HUES48 (cell line): Measurements from ENCODE around the gene SAMD4B.
"Not testable (repeated sequence)": the region's sequence is repeated elsewhere in the genome, so short reads cannot be mapped to it uniquely, and the experiment has no call there.

Experiments
- H3K27ac ChIP-seq: one replicate; pipeline ENCODE4 v1.7.0; 2013; ENCODE audit warnings: low read depth, low read length, inconsistent platforms
- H3K27me3 ChIP-seq: 2 replicates; pipeline ENCODE4 v1.6.1; 2013; ENCODE audit warnings: mild to moderate bottlenecking, low read length; ENCODE audit not compliant: control insufficient read depth, insufficient read depth
- H3K36me3 ChIP-seq: 2 replicates; pipeline ENCODE4 v1.6.1; 2013; ENCODE audit warnings: low read length; ENCODE audit not compliant: control insufficient read depth, insufficient read depth
- H3K4me1 ChIP-seq: 2 replicates; pipeline ENCODE4 v1.6.1; 2013; ENCODE audit warnings: mild to moderate bottlenecking, low read length; ENCODE audit not compliant: control insufficient read depth, insufficient read depth
- H3K4me3 ChIP-seq: 2 replicates; pipeline ENCODE4 v1.5.1; 2013; ENCODE audit warnings: mild to moderate bottlenecking, low read depth, low read length
- H3K9ac ChIP-seq: 2 replicates; pipeline ENCODE4 v1.6.1; 2013; ENCODE audit warnings: mild to moderate bottlenecking, low read depth, low read length, moderate library complexity
- H3K9me3 ChIP-seq: 2 replicates; pipeline ENCODE4 v1.6.1; 2013; ENCODE audit warnings: low read length; ENCODE audit not compliant: control insufficient read depth, insufficient read depth

Gene SAMD4B

DNA sequence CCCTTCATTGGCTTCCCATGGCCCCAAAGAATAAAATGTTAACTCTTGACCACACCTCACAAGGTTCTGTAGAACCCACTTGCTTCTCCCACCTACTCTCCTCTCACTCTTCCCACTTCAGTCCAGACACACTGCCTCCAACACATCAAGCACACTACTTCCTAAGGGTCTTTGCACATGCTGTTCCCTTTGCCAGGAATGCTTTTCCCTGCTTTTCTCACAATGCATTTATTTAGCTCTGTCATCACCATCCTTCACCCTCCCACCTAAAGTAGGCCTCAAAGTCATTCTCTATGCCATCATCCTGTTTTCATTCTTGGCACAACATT is 38.1 kb upstream of the SAMD4B start:
- no peak overlapping the region for H3K9ac ChIP-seq
- peaks cover 40% of the 10 kb centered on the region for H3K27me3 ChIP-seq
- H3K4me3 ChIP-seq = no peak overlapping the region
- H3K36me3 ChIP-seq = no peaks in the 10 kb centered on the region
- H3K4me1 ChIP-seq = peaks cover 24% of the 10 kb centered on the region
- no peaks in the 10 kb centered on the region for H3K9me3 ChIP-seq
- H3K27ac ChIP-seq = no peak overlapping the region

DNA sequence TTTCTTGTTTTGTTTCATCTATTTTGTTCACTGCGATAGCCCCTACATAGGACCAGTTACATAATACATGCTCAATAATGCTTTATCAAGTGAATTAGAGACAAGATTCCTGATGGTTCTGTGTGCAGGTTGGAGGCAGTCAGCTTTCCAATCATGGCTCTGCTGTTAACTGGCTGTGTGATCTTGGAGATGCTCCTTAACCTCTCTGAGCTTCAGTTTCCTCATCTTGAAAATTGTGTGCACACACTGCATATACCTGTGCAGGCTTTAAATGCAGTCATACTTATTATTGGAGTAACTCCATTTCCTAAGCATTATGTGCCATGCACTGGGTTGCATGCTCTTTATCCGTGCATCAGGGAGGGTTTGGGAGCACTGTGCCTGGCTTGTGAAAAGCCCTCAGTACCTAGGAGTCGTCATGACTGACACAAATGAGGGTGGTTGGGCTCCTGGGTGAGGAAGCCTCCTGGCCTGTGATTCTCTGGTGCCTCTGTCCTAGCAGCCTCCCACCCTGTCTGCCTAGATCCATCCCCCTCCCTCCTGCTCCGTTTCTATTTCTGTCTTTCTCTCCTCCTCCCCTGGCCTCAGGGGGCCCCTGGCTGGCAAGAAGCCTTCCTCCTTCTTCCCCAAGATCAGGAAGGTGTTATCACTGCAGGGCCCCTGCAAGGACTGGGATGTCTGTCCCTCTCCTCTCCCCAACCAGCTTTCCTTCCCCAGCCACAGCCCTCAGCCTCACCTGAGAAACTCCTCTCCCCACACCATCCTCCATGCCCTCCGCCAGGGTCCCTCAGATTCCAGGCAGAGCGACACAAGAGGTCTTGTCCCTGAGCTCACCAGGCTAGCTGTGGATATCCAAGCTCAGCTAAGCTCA is 37.3 kb upstream of the SAMD4B start:
- H3K27me3 ChIP-seq = peaks cover 40% of the 10 kb centered on the region
- no peak overlapping the region for H3K9ac ChIP-seq
- no peak overlapping the region for H3K4me3 ChIP-seq
- H3K36me3 ChIP-seq = no peaks in the 10 kb centered on the region
- H3K9me3 ChIP-seq = no peaks in the 10 kb centered on the region
- peaks cover 24% of the 10 kb centered on the region for H3K4me1 ChIP-seq
- H3K27ac ChIP-seq = no peak overlapping the region

DNA sequence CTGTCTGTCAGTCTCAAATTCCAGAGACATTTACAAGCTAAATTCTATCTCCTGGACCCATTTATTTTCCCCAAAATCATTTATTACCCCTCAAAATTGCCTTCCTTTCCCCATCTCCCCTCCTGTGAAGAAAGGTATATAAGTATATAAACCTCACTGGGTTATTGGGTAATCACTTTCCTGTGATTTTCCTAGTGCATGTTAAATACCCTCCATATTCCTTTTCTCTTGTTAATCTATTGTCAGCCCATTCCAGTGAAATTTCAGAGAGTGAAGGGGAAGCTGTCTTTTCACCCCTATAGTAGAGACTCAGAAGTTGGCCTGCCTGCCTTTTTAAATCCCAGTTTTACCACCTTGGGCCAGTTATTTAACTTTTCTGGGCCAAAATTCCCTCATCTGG is 36.1 kb upstream of the SAMD4B start:
- Histone ChIP-seq H3K4me3 (no peak overlapping the region), H3K36me3 (no peaks in the 10 kb centered on the region), H3K4me1 (peaks cover 24% of the 10 kb centered on the region), H3K9ac (no peak overlapping the region), H3K27me3 (peaks cover 40% of the 10 kb centered on the region), H3K9me3 (no peaks in the 10 kb centered on the region), H3K27ac (no peak overlapping the region)

DNA sequence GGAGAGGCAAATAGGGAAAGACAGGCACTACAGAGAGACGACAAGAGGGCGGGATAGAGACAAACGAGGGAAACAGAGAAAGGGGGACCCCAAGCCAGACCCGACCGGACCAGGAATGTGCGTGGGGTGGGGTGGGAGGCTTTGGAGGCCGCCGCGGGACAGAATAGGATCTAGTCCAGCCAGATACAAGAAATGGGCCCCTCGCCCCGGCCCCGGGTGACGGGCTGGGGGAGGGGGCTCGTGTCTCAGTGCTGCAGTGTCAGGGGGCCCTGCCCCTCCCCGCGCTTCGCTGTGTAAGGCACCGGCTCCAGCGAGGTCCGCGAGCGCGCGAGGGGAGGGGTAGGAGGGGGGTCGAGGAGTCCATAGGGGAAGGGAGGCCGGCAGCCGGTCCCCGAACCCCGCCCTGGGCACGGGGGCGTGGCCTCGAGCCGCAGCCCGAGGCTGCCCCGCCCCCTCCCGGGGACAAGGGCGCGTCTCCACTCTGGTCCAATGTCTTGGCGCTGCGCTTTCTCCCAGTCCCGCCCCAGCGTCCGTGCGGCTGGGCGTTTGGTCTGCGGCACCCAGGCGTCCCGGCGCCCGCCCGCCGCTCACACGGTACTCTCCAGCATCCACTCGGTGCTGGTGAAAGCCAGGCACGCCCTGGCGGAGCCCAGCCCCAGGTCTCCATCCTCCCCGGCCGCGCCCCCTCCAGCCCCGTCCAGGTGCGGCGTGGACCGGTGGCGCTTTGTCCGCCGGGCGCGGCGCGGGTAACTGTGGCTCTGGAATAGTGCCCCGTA is 35.0 kb upstream of the SAMD4B start:
- no peaks in the 10 kb centered on the region; the same call in 1 of the 2 replicates for H3K36me3 ChIP-seq
- no peak overlapping the region for H3K27ac ChIP-seq
- H3K9ac ChIP-seq = no peak overlapping the region
- peaks cover 40% of the 10 kb centered on the region for H3K27me3 ChIP-seq
- no peaks in the 10 kb centered on the region for H3K9me3 ChIP-seq
- peak overlapping the region; percentile 73 for H3K4me3 ChIP-seq
- peaks cover 24% of the 10 kb centered on the region for H3K4me1 ChIP-seq

DNA sequence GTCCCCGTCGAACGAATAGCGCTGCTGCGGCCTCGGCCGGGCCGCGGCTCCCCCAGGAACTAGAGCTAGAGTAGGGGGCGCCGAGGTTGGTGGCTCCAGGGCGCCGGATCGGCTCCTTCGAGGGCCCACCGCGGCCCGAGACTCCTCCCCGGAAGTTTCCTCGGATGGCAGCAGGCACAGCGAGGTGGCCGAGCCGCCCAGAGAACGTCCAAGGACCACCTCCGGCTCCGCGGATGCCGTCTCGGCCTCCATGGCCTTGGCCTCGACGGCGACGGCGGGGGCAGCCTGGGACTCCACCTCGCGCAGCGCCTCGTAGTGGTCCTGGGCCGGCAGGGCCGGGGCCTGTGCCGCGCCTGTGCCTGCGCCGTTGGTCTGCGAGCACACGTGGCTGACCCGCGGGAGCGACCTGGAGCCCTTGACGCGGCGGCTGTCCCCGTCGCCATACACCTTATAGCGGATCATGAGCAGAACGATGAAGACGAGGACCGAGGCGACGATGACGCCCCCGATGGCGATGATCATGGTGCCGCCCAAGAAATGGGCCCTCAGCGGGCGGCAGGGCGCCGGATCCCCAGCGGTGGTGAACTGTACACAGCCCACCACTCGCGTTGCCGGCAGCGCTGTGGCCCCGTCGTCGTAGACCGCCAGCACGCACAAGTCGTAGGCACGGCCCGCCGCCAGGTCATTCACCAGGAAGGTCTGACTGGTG is 34.2 kb upstream of the SAMD4B start:
- peaks cover 24% of the 10 kb centered on the region for H3K4me1 ChIP-seq
- peaks cover 40% of the 10 kb centered on the region for H3K27me3 ChIP-seq
- no peaks in the 10 kb centered on the region; the same call in 1 of the 2 replicates for H3K36me3 ChIP-seq
- peak overlapping the region; percentile 73 for H3K4me3 ChIP-seq
- no peak overlapping the region for H3K9ac ChIP-seq
- H3K9me3 ChIP-seq = no peaks in the 10 kb centered on the region
- H3K27ac ChIP-seq = no peak overlapping the region

DNA sequence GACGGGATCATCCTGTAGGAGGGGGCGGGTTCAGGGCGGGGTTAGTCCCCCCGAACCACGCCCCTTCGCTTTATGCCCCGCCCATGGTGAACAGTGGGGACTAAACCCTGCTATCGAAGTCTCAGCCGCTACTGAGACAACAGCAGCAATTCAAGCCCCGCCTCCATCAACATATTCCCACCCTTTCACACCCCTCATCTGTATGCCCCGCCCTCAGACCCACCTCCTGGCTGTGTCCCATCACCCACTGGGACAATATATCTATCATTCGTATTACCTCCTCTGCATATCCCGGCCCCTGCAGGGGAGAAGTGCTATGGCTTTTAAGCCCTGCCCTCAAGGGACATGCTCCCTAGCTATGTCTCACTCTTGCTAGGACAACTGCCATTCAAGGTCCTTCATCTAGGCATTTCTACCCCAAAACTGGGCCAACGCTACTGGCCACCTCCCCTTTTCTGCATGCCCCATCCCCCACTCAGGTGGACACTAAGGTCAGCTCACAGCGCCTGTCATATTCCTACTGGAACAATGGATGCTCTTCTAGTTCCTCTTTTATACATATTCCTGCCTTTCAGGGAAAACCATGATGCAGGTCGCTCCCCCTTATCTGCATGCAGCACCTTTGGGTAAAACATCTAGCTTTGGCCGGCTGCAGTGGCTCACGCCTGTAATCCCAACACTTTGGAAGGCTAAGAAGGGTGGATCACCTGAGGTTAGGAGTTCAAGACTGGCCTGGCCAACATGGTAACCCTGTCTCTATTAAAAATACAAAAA is 33.5 kb upstream of the SAMD4B start:
- Histone ChIP-seq H3K27me3 (peaks cover 40% of the 10 kb centered on the region), H3K36me3 (peaks cover 6% of the 10 kb centered on the region), H3K4me3 (peak overlapping the region; percentile 73; the same call in 1 of the 2 replicates), H3K9me3 (no peaks in the 10 kb centered on the region), H3K27ac (no peak overlapping the region), H3K4me1 (peaks cover 18% of the 10 kb centered on the region), H3K9ac (no peak overlapping the region)

DNA sequence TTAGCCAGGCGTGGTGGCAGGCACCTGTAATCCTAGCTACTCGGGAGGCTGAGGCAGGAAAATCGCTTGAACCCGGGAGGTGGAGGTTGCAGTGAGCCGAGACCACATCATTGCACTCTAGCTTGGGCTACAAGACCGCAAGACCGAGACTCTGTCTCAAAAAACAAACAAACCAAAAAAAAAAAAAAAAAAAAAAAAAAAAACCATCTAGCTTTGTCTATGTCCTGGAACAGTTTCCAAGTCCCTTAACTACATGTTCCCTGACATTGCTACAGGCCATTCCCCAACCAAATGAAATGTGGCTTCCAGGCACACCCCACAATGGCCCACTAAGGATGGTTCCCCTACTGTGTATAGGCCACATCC is 32.9 kb upstream of the SAMD4B start:
- peaks cover 18% of the 10 kb centered on the region for H3K4me1 ChIP-seq
- H3K4me3 ChIP-seq, H3K9ac ChIP-seq, H3K27ac ChIP-seq, H3K36me3 ChIP-seq, H3K9me3 ChIP-seq: not testable (repeated sequence)
- peaks cover 36% of the 10 kb centered on the region for H3K27me3 ChIP-seq

DNA sequence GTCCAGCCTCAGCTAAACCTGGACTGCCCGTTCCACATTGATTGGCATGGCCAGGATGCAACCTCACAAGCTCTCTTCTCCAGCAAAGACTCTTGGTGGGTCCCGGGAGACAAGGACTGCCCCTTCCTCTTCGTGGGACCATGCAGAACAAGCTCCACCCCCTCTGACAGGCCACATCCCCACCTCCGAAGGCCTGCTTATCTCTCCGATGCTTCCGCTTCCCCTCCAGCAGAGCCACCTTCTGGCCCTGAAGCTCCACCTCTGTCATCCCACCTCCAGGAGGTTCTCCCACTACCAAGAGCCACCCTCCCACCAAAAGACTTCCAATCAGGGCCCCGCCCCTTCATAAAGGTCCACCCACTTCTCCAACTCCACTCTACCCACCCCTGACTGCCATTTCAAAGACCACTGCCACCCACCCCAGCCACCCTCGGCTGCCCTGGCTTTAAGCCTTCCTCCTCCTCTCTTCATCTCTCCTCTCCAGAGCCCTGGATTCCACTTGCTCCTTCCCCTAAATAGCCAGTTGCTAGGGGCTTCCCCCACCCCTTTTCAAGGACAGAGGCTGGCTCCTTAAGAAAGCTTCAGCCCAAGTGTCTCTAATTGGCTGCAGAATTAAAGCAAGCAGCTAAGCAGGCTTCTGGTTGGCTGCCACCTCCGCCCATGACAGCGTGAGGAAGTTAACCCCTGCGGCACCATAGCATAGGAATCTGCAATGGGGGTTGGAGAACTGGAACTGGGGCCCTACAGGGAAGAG is 31.5 kb upstream of the SAMD4B start:
- Histone ChIP-seq H3K27ac (no peak overlapping the region), H3K4me3 (no peak overlapping the region), H3K36me3 (peaks cover 12% of the 10 kb centered on the region), H3K9ac (no peak overlapping the region), H3K27me3 (peaks cover 23% of the 10 kb centered on the region), H3K9me3 (no peaks in the 10 kb centered on the region), H3K4me1 (peaks cover 12% of the 10 kb centered on the region)

DNA sequence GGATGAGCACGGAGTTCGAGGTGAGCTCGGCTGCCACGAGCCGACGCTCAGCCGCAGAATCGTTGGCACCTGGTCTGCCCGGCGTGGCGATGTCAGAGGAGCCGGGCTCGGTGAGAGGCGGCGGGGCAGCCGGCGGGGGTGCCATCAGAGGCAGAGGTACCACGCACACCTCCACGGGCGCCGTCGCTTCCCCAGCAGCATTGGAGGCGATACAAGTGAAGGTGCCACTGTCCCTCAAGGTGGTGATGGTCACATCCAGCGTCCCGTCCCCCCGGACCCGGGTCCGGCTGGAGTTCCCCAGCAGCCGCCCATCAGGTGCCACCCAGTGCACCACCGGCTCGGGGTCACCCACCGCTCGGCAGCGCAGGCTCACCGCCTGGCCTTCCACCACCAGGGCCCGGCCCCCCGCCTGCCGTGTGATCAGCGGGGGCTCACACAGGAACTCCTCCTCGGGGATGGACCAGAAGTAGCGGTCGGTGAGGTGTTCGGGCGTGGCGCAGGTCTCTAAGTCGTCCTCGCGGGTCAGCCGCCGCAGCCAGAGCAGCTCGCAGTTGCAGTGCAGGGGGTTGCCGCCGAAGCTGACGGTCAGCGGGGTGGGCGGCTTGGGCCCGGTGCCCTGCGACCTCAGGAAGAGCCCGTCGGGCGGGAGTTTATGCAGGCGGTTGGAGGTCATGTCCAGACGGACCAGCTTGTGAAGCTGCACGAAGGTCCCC is 28.0 kb upstream of the SAMD4B start:
- Histone ChIP-seq H3K4me1 (no peaks in the 10 kb centered on the region), H3K36me3 (peaks cover 12% of the 10 kb centered on the region), H3K27me3 (peaks cover 4% of the 10 kb centered on the region), H3K27ac (no peak overlapping the region), H3K9ac (no peak overlapping the region), H3K4me3 (no peak overlapping the region), H3K9me3 (no peaks in the 10 kb centered on the region)
